Placental epithelial cell (primary cell): Measurements from ENCODE around the gene SEPTIN7. TPM values are rescaled to one million over a fixed set of nuclear protein-coding genes. Genes with fewer than 3 reads are reported as not detected.

Experiments
- total RNA-seq: library from RNA; depleted of rRNA; stranded (reverse); fragments of >200 nt; gene quantifications from 2 replicates; pipeline ENCODE4 v1.2.3, GENCODE V29; 2012

Gene SEPTIN7
- 128 and 246 TPM in 2 replicates for total RNA-seq

DNA sequence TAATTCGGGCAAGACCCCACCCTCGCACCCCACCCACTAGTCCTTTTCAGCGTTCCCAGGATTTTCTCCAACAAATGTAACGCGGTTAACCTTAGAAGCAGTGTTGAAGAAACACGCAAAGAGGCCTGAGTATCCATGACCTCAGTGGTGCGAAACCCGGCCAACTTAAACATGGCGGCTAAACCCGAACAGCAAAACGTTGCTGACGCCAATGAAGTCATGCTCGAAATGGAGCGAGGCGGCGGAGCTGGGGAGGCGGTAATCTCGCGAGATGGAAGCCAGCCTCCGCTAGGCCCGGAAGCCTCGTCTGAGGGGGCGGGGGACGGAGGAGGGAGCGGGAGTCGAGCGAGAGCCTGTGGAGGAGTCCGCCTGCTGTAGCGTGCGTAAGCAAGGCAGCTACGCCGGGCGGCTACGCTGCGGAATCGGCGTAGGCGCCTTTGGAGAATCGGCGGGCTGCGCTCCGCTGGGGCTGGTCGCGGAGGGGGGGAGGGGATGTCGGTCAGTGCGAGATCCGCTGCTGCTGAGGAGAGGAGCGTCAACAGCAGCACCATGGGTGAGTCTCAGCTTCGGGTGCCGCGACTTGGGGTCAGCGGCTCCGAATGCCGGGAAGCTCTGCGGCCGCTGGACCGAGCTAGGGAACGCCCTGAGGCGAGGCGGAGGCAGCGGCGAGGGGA, at the start of gene SEPTIN7:
SEPTIN7 (plus strand) TSS at position 340 of the 674 bp plus-strand sequence; CDS start at position 493, 153 bp downstream.

Other genes with a start within 250 kb of the SEPTIN7 start
- gene HERPUD2, start 105.9 kb upstream of the SEPTIN7 start, total RNA-seq = 36.5 and 39.3 TPM in 2 replicates